Neural cell (in vitro differentiated cells): ENCODE data around the gene ADARB2. TPM values are rescaled to one million over a fixed set of nuclear protein-coding genes. Genes with fewer than 3 reads are reported as not detected.

Experiments
- H2AFZ ChIP-seq: fragments of 200-600, 300-800 bp; sonication (generic), shearing (Covaris generic); 2 replicates; pipeline ENCODE4 v1.6.0; 2014; ENCODE audit warnings: low read depth, mild to moderate bottlenecking, antibody characterized with exemption, low read length, moderate library complexity
- H3F3A ChIP-seq: fragments of 200-600 bp; shearing (Covaris generic); 2 replicates; pipeline ENCODE4 v1.6.1; 2016; ENCODE audit warnings: mild to moderate bottlenecking, moderate library complexity, mixed read lengths, antibody characterized with exemption, low read length; ENCODE audit not compliant: insufficient read depth, poor library complexity, severe bottlenecking
- H3K27ac ChIP-seq: fragments of 200-600, 300-800 bp; sonication (generic), shearing (Covaris generic); 2 replicates; pipeline ENCODE4 v1.5.1; 2014; ENCODE audit warnings: mild to moderate bottlenecking, low read length, moderate library complexity
- H3K27me3 ChIP-seq: fragments of 300-800, 200-600 bp; sonication (generic), shearing (Covaris generic); 2 replicates; pipeline ENCODE4 v1.6.0; 2014; ENCODE audit warnings: mild to moderate bottlenecking, low read depth, low read length, moderate library complexity; ENCODE audit not compliant: insufficient read depth
- H3K36me3 ChIP-seq: fragments of 300-800, 200-600 bp; sonication (generic), shearing (Covaris generic); 2 replicates; pipeline ENCODE4 v1.5.1; 2014; ENCODE audit warnings: mild to moderate bottlenecking, antibody characterized with exemption, low read length, moderate library complexity; ENCODE audit not compliant: insufficient read depth
- H3K4me2 ChIP-seq: fragments of 300-800, 200-600 bp; sonication (generic), shearing (Covaris generic); 2 replicates; pipeline ENCODE4 v1.6.0; 2014; ENCODE audit warnings: mild to moderate bottlenecking, low read length
- H3K4me3 ChIP-seq: fragments of 300-800, 200-600 bp; sonication (generic), shearing (Covaris generic); 2 replicates; pipeline ENCODE4 v1.5.1; 2014; ENCODE audit warnings: mild to moderate bottlenecking, low read length, moderate library complexity
- H3K79me2 ChIP-seq: fragments of 200-600 bp; shearing (Covaris generic); replicated peaks from 2 replicates; pipeline ENCODE4 v1.6.0; 2014; ENCODE audit warnings: mild to moderate bottlenecking, low read length, moderate library complexity; ENCODE audit not compliant: insufficient read depth
- H3K9ac ChIP-seq: fragments of 300-800, 200-600 bp; sonication (generic), shearing (Covaris generic); 2 replicates; pipeline ENCODE4 v1.6.1; 2016; ENCODE audit warnings: mild to moderate bottlenecking, low read length, mixed read lengths
- H3K9me2 ChIP-seq: fragments of 200-600 bp; shearing (Covaris generic); 2 replicates; pipeline ENCODE4 v1.6.1; 2016; ENCODE audit warnings: mild to moderate bottlenecking, low read length, mixed read lengths; ENCODE audit not compliant: insufficient read depth
- H3K9me3 ChIP-seq: fragments of 200-600, 300-800 bp; sonication (generic), shearing (Covaris generic); 2 replicates; pipeline ENCODE4 v1.6.1; 2016; ENCODE audit warnings: mild to moderate bottlenecking, mixed run types, low read length, moderate library complexity, mixed read lengths
- H4K20me1 ChIP-seq: fragments of 200-600 bp; shearing (Covaris generic); 2 replicates; pipeline ENCODE4 v1.6.1; 2016; ENCODE audit warnings: mild to moderate bottlenecking, mixed run types; ENCODE audit not compliant: insufficient read depth
- CTCF ChIP-seq: fragments of 450-650 bp; IDR thresholded peaks from 2 replicates; pipeline ENCODE4 v1.5.1; 2014; ENCODE audit warnings: antibody characterized with exemption, mild to moderate bottlenecking, moderate library complexity; ENCODE audit not compliant: poor library complexity, severe bottlenecking
- EP300 ChIP-seq: fragments of 450-650 bp; conservative IDR thresholded peaks from 2 replicates; pipeline ENCODE4 v1.6.1; 2014; ENCODE audit warnings: antibody characterized with exemption, mild to moderate bottlenecking, moderate library complexity; ENCODE audit not compliant: poor library complexity, severe bottlenecking
- EZH2 ChIP-seq: fragments of 200-600, 300-800 bp; shearing (Covaris generic), sonication (generic); IDR thresholded peaks from 2 replicates; pipeline ENCODE4 v1.6.1; 2014; ENCODE audit warnings: antibody characterized with exemption, low read length, borderline replicate concordance, mild to moderate bottlenecking; ENCODE audit not compliant: insufficient read depth, poor library complexity, severe bottlenecking
- MXI1 ChIP-seq: fragments of 450-650 bp; conservative IDR thresholded peaks from 2 replicates; pipeline ENCODE4 v1.6.1; 2014; ENCODE audit warnings: antibody characterized with exemption, mild to moderate bottlenecking; ENCODE audit not compliant: poor library complexity, severe bottlenecking
- POLR2AphosphoS5 ChIP-seq: IDR thresholded peaks from 2 replicates; pipeline ENCODE4 v1.6.1; 2012
- RAD21 ChIP-seq: fragments of 450-650 bp; conservative IDR thresholded peaks from 2 replicates; pipeline ENCODE4 v1.6.1; 2014; ENCODE audit warnings: antibody characterized with exemption, mild to moderate bottlenecking, moderate library complexity
- SMC3 ChIP-seq: fragments of 450-650 bp; conservative IDR thresholded peaks from 2 replicates; pipeline ENCODE4 v1.6.1; 2014; ENCODE audit warnings: antibody characterized with exemption, mild to moderate bottlenecking, moderate library complexity; ENCODE audit not compliant: poor library complexity
- TAF1 ChIP-seq: IDR thresholded peaks from 2 replicates; pipeline ENCODE4 v1.6.1; 2012; ENCODE audit warnings: low read depth
- polyA plus RNA-seq: library from polyadenylated mRNA; depleted of rRNA; stranded (reverse); fragments of >200 nt; gene quantifications from 2 replicates; pipeline ENCODE4 v1.2.3, GENCODE V29; 2014
- TF ChIP-seq, protein P1 (sequence below): IDR thresholded peaks from 2 replicates; pipeline ENCODE4 v1.6.1; 2012; ENCODE audit warnings: borderline replicate concordance

ADARB2 gene
- polyA plus RNA-seq, 1 donor from 2014 or later = 3.6 TPM

- no peaks in the 10 kb centered on the region for H4K20me1 ChIP-seq
- no peaks in the 10 kb centered on the region for H3F3A ChIP-seq
- no peak overlapping the region for H3K27ac ChIP-seq
- no peak for TF ChIP-seq EP300
- no peak for TF ChIP-seq SMC3
- TF ChIP-seq, protein P1, sequence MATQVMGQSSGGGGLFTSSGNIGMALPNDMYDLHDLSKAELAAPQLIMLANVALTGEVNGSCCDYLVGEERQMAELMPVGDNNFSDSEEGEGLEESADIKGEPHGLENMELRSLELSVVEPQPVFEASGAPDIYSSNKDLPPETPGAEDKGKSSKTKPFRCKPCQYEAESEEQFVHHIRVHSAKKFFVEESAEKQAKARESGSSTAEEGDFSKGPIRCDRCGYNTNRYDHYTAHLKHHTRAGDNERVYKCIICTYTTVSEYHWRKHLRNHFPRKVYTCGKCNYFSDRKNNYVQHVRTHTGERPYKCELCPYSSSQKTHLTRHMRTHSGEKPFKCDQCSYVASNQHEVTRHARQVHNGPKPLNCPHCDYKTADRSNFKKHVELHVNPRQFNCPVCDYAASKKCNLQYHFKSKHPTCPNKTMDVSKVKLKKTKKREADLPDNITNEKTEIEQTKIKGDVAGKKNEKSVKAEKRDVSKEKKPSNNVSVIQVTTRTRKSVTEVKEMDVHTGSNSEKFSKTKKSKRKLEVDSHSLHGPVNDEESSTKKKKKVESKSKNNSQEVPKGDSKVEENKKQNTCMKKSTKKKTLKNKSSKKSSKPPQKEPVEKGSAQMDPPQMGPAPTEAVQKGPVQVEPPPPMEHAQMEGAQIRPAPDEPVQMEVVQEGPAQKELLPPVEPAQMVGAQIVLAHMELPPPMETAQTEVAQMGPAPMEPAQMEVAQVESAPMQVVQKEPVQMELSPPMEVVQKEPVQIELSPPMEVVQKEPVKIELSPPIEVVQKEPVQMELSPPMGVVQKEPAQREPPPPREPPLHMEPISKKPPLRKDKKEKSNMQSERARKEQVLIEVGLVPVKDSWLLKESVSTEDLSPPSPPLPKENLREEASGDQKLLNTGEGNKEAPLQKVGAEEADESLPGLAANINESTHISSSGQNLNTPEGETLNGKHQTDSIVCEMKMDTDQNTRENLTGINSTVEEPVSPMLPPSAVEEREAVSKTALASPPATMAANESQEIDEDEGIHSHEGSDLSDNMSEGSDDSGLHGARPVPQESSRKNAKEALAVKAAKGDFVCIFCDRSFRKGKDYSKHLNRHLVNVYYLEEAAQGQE = no peak
- no peak for TF ChIP-seq CTCF
- TF ChIP-seq MXI1 = no peak
- no peak for TF ChIP-seq RAD21
- no peak for TF ChIP-seq POLR2AphosphoS5
- TF ChIP-seq EZH2 = no peak
- TF ChIP-seq TAF1 = no peak
- H3K79me2 ChIP-seq = no peaks in the 10 kb centered on the region
- H3K27me3 ChIP-seq = no peaks in the 10 kb centered on the region
- no peaks in the 10 kb centered on the region for H3K9me3 ChIP-seq
- no peak overlapping the region for H3K4me2 ChIP-seq
- H3K4me3 ChIP-seq = no peak overlapping the region
- H3K9ac ChIP-seq = no peak overlapping the region
- H3K36me3 ChIP-seq = no peaks in the 10 kb centered on the region
- no peaks in the 10 kb centered on the region for H3K9me2 ChIP-seq
- H2AFZ ChIP-seq = no peak overlapping the region
These were observed 594.7 kb downstream of the ADARB2 start for GRCh38 chr10:1142596-1142995.

DNA sequence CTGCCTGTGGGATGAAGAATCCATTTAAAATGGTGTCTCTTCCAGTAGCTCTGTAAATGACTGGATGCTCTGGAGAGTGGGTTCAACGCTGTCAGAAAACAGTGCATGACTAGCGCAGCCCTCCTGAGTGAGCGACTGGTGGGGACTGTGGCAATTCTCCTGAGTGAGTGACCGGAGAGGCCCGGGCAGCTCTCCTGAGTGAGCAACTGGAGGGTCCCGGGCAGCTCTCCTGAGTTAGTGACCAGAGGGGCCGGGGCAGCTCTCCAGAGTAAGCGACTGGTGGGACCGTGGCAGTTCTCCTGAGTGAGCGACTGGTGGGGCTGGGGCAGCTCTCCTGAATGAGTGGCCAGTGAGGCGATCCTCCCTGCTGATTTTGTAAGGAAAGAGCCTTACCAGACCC lies 595.6 kb downstream of the ADARB2 start:
- H3K36me3 ChIP-seq = no peaks in the 10 kb centered on the region
- TF ChIP-seq, protein P1 = no peak
- no peak for TF ChIP-seq TAF1
- no peak overlapping the region for H3K27ac ChIP-seq
- no peak overlapping the region for H2AFZ ChIP-seq
- no peaks in the 10 kb centered on the region for H3K9me2 ChIP-seq
- H3K27me3 ChIP-seq = no peaks in the 10 kb centered on the region
- H3K4me3 ChIP-seq = no peak overlapping the region
- no peak overlapping the region for H3K9ac ChIP-seq
- H3K9me3 ChIP-seq = no peaks in the 10 kb centered on the region
- no peaks in the 10 kb centered on the region for H4K20me1 ChIP-seq
- H3F3A ChIP-seq = no peaks in the 10 kb centered on the region
- no peaks in the 10 kb centered on the region for H3K79me2 ChIP-seq
- H3K4me2 ChIP-seq = no peak overlapping the region
